SK-N-SH treated with all-trans-retinoic acid at 6 μM for 48 hours (cell line): ENCODE results near the gene HAP1.

Experiments
- ATAC-seq: fragments of 200-7000 bp; cut with Tn5 transposase; 3 replicates; pipeline ENCODE4 v1.9.1; 2020; ENCODE audit warnings: mild to moderate bottlenecking, moderate library complexity
- ARNTL ChIP-seq: fragments of 450-650 bp; formaldehyde crosslinking; IDR thresholded peaks from 2 replicates; pipeline ENCODE4 v1.5.0; 2020; ENCODE audit warnings: low read depth, mild to moderate bottlenecking, moderate library complexity, borderline replicate concordance
- BACH2 ChIP-seq: fragments of 250-450 bp; sonication (Bioruptor Pico); IDR thresholded peaks from 2 replicates; pipeline ENCODE4 v1.9.0; 2021; ENCODE audit warnings: mild to moderate bottlenecking, borderline replicate concordance
- CSDC2 ChIP-seq: fragments of 250-450 bp; sonication (Bioruptor Pico); IDR thresholded peaks from 2 replicates; pipeline ENCODE4 v1.5.0; 2020; ENCODE audit warnings: mild to moderate bottlenecking, moderate library complexity
- ESRRG ChIP-seq: fragments of 250-450 bp; sonication (Bioruptor Pico); IDR thresholded peaks from 2 replicates; pipeline ENCODE4 v1.6.1; 2021; ENCODE audit warnings: mild to moderate bottlenecking
- GLIS3 ChIP-seq: fragments of 250-450 bp; sonication (Bioruptor Pico); IDR thresholded peaks from 2 replicates; pipeline ENCODE4 v1.5.0; 2020; ENCODE audit warnings: mild to moderate bottlenecking, moderate library complexity
- ISL1 ChIP-seq: fragments of 250-450 bp; sonication (Bioruptor Pico); IDR thresholded peaks from 2 replicates; pipeline ENCODE4 v2.1.2; 2022; ENCODE audit warnings: mild to moderate bottlenecking, moderate library complexity
- OSR1 ChIP-seq: fragments of 250-450 bp; sonication (Bioruptor Pico); IDR thresholded peaks from 2 replicates; pipeline ENCODE4 v1.8.0; 2022; ENCODE audit warnings: moderate library complexity, mild to moderate bottlenecking, inconsistent platforms
- PPARA ChIP-seq: fragments of 250-450 bp; sonication (Bioruptor Pico); IDR thresholded peaks from 2 replicates; pipeline ENCODE4 v1.5.0; 2020; ENCODE audit warnings: mild to moderate bottlenecking, borderline replicate concordance
- RARB ChIP-seq: fragments of 250-450 bp; sonication (Bioruptor Pico); IDR thresholded peaks from 2 replicates; pipeline ENCODE4 v1.8.0; 2021; ENCODE audit warnings: mild to moderate bottlenecking, moderate library complexity
- SNAI2 ChIP-seq: fragments of 250-450 bp; sonication (Bioruptor Pico); IDR thresholded peaks from 2 replicates; pipeline ENCODE4 v1.5.0; 2020; ENCODE audit warnings: mild to moderate bottlenecking, moderate library complexity
- ZC3H10 ChIP-seq: fragments of 250-450 bp; sonication (Bioruptor Pico); IDR thresholded peaks from 2 replicates; pipeline ENCODE4 v1.5.1; 2021; ENCODE audit warnings: mild to moderate bottlenecking, moderate library complexity
- ZFP3 ChIP-seq: fragments of 250-450 bp; sonication (Bioruptor Pico); IDR thresholded peaks from 2 replicates; pipeline ENCODE4 v1.5.0; 2020; ENCODE audit warnings: mild to moderate bottlenecking, moderate library complexity
- ZFP30 ChIP-seq: fragments of 450-650 bp; formaldehyde crosslinking; IDR thresholded peaks from 2 replicates; pipeline ENCODE4 v1.5.0; 2022; ENCODE audit warnings: mild to moderate bottlenecking, moderate library complexity
- ZNF565 ChIP-seq: fragments of 450-650 bp; formaldehyde crosslinking; conservative IDR thresholded peaks from 2 replicates; pipeline ENCODE4 v1.5.0; 2020; ENCODE audit warnings: low read depth, mild to moderate bottlenecking, moderate library complexity
- ZNF70 ChIP-seq: fragments of 450-650 bp; formaldehyde crosslinking; IDR thresholded peaks from 2 replicates; pipeline ENCODE4 v1.5.0; 2020; ENCODE audit warnings: mild to moderate bottlenecking, moderate library complexity
- ZNF8 ChIP-seq: fragments of 450-650 bp; formaldehyde crosslinking; IDR thresholded peaks from 2 replicates; pipeline ENCODE4 v1.5.0; 2020; ENCODE audit warnings: mild to moderate bottlenecking, moderate library complexity
- TF ChIP-seq, protein P1 (sequence below): fragments of 250-450 bp; sonication (Bioruptor Pico); IDR thresholded peaks from 2 replicates; pipeline ENCODE4 v1.8.0; 2021; ENCODE audit warnings: low read depth, mild to moderate bottlenecking, moderate library complexity, borderline replicate concordance
- TF ChIP-seq, protein P2 (sequence below): fragments of 250-450 bp; sonication (Bioruptor Pico); IDR thresholded peaks from 2 replicates; pipeline ENCODE4 v1.8.0; 2020; ENCODE audit warnings: mild to moderate bottlenecking, moderate library complexity, borderline replicate concordance
- TF ChIP-seq, protein P3 (sequence below): fragments of 250-450 bp; sonication (Bioruptor Pico); IDR thresholded peaks from 2 replicates; pipeline ENCODE4 v1.5.0; 2020; ENCODE audit warnings: mild to moderate bottlenecking, moderate library complexity
- TF ChIP-seq, protein P4 (sequence below): fragments of 250-450 bp; sonication (Bioruptor Pico); IDR thresholded peaks from 2 replicates; pipeline ENCODE4 v1.5.1; 2021; ENCODE audit warnings: mild to moderate bottlenecking, moderate library complexity

The HAP1 gene

DNA sequence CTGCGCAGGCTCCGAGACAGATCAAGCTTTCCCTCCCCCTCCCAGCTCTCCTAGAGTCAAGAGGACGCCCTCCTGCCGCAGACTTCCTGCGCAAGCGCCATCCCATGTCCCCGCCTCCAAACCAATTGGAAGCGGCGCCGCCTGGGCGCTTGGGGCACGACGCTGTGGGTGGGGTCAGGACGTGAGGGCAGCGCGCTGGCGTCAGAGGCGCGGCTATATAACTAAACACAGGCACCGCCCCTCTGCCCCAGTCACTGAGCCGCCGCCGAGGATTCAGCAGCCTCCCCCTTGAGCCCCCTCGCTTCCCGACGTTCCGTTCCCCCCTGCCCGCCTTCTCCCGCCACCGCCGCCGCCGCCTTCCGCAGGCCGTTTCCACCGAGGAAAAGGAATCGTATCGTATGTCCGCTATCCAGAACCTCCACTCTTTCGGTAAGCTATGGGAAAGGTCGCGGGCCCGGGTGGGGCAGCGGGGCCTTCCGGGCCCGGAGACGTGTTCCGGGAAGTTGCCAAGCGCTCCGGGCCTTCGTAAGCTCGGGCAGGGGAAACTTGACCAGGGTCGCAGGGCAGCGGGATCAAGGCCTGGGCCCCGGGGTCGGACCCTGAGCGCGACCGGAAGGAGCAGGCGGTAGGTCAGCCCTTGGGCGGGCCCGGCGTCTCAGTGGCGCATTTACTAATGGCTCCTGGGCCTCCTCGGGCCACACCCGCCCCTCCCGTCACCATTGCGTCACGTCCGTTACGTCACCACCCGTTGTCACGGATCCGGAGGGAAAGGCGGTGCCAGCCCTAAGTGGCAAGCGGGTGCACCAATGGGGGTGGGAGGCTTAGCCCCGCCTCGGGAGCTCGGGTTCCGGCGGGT lies 45.6 kb downstream of the HAP1 start, which contains the start of gene EIF1 (continued):
- TF ChIP-seq, protein P1, sequence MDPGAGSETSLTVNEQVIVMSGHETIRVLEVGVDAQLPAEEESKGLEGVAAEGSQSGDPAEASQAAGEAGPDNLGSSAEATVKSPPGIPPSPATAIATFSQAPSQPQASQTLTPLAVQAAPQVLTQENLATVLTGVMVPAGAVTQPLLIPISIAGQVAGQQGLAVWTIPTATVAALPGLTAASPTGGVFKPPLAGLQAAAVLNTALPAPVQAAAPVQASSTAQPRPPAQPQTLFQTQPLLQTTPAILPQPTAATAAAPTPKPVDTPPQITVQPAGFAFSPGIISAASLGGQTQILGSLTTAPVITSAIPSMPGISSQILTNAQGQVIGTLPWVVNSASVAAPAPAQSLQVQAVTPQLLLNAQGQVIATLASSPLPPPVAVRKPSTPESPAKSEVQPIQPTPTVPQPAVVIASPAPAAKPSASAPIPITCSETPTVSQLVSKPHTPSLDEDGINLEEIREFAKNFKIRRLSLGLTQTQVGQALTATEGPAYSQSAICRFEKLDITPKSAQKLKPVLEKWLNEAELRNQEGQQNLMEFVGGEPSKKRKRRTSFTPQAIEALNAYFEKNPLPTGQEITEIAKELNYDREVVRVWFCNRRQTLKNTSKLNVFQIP: no peak
- TF ChIP-seq ZNF565 (CRISPR knock-in tag) (peak; percentile 67; the same call in 1 of the 2 replicates), PPARA (CRISPR knock-in tag) (no peak), SNAI2 (no peak), OSR1 (CRISPR knock-in tag) (no peak), ZNF8 (CRISPR knock-in tag) (no peak), CSDC2 (CRISPR knock-in tag) (0 out of 2 replicates have a peak, but pooled peaks have one; percentile 72), ZFP3 (CRISPR knock-in tag) (peak; percentile 27), BACH2 (CRISPR knock-in tag) (no peak)
- TF ChIP-seq, protein P2, sequence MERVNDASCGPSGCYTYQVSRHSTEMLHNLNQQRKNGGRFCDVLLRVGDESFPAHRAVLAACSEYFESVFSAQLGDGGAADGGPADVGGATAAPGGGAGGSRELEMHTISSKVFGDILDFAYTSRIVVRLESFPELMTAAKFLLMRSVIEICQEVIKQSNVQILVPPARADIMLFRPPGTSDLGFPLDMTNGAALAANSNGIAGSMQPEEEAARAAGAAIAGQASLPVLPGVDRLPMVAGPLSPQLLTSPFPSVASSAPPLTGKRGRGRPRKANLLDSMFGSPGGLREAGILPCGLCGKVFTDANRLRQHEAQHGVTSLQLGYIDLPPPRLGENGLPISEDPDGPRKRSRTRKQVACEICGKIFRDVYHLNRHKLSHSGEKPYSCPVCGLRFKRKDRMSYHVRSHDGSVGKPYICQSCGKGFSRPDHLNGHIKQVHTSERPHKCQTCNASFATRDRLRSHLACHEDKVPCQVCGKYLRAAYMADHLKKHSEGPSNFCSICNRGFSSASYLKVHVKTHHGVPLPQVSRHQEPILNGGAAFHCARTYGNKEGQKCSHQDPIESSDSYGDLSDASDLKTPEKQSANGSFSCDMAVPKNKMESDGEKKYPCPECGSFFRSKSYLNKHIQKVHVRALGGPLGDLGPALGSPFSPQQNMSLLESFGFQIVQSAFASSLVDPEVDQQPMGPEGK (CRISPR knock-in tag): peak; percentile 12
- TF ChIP-seq, protein P3, sequence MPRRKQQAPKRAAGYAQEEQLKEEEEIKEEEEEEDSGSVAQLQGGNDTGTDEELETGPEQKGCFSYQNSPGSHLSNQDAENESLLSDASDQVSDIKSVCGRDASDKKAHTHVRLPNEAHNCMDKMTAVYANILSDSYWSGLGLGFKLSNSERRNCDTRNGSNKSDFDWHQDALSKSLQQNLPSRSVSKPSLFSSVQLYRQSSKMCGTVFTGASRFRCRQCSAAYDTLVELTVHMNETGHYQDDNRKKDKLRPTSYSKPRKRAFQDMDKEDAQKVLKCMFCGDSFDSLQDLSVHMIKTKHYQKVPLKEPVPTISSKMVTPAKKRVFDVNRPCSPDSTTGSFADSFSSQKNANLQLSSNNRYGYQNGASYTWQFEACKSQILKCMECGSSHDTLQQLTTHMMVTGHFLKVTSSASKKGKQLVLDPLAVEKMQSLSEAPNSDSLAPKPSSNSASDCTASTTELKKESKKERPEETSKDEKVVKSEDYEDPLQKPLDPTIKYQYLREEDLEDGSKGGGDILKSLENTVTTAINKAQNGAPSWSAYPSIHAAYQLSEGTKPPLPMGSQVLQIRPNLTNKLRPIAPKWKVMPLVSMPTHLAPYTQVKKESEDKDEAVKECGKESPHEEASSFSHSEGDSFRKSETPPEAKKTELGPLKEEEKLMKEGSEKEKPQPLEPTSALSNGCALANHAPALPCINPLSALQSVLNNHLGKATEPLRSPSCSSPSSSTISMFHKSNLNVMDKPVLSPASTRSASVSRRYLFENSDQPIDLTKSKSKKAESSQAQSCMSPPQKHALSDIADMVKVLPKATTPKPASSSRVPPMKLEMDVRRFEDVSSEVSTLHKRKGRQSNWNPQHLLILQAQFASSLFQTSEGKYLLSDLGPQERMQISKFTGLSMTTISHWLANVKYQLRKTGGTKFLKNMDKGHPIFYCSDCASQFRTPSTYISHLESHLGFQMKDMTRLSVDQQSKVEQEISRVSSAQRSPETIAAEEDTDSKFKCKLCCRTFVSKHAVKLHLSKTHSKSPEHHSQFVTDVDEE: no peak

DNA sequence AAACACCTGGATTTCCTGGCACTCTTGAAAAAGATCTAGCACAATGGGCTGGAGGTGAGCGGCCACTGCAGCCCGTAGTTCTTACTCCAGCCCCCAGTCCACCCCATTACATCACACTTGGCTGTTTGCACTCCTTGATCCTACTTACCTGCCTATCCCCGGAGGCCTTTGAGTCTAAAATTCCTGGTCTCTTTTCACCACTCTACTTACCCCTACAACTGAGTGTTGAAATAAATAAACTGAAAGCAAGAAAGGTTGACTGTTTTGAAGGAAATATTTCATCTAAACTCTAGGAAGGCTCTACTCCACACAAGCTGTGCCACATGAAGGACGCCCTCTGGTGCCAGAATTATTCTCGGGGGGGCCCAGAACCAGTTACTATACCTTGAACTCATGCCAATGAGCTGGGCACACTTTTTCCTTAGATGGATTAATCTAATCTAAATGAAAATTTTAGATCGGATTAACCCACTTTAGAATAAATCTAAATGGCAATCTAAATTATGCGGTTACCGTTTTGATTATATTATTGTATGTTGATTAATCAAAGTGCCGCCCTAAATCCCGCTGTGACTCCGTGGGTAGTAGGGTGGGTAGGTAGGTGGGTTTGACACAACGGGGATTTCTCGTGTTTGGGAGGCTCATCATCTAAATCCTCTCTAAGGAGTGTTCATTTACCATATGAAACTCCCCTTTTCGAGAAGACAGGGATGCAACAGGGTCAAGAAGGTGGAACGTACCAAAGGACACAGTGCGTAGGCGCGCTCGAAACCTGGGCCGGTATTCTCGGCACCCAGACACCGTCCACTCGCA lies 46.4 kb downstream of the HAP1 start:
- no peak; the same call in 2 of the 3 replicates for ATAC-seq
- TF ChIP-seq, protein P2 (CRISPR knock-in tag): peak; percentile 79; the same call in 1 of the 2 replicates
- 0 out of 2 replicates have a peak, but pooled peaks have one; percentile 43 for TF ChIP-seq ZNF70 (CRISPR knock-in tag)
- no peak for TF ChIP-seq ZFP3 (CRISPR knock-in tag)

DNA sequence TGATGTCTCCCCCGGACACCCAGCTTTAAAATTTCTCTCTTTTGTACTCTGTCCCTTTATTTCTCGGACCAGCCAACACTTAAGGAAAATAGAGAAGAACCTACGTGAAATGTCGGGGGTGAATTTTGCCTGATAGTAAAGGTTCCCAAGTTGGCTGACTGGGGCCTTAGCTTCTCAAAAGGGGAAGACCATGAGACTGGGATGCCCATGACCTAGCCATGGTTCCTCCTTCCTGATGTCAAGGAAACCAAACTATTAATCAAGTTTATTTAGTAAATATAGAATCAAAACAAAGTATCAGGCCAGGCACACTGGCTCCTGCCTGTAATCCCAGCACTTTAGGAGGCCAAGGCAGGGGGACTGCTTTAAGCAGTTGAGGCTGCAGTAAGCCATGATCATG lies 48.2 kb downstream of the HAP1 start:
- no peak for ATAC-seq
- TF ChIP-seq ZNF70 (CRISPR knock-in tag) (no peak), ARNTL (CRISPR knock-in tag) (no peak), ISL1 (CRISPR knock-in tag) (no peak), ZFP30 (CRISPR knock-in tag) (no peak), ZC3H10 (CRISPR knock-in tag) (no peak), GLIS3 (no peak), RARB (CRISPR knock-in tag) (no peak), CSDC2 (CRISPR knock-in tag) (no peak), ESRRG (CRISPR knock-in tag) (no peak), SNAI2 (no peak)
- TF ChIP-seq, protein P4, sequence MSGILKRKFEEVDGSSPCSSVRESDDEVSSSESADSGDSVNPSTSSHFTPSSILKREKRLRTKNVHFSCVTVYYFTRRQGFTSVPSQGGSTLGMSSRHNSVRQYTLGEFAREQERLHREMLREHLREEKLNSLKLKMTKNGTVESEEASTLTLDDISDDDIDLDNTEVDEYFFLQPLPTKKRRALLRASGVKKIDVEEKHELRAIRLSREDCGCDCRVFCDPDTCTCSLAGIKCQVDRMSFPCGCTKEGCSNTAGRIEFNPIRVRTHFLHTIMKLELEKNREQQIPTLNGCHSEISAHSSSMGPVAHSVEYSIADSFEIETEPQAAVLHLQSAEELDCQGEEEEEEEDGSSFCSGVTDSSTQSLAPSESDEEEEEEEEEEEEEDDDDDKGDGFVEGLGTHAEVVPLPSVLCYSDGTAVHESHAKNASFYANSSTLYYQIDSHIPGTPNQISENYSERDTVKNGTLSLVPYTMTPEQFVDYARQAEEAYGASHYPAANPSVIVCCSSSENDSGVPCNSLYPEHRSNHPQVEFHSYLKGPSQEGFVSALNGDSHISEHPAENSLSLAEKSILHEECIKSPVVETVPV (CRISPR knock-in tag): no peak
- TF ChIP-seq, protein P2 (CRISPR knock-in tag): no peak
- TF ChIP-seq, protein P3: no peak
